KOPT-K1 (cell line): ENCODE measurements around the gene ADGRG1.

Source experiments
- H3K27ac ChIP-seq: fragments of 200-600 bp; sonication (generic); 2 replicates; pipeline ENCODE4 v1.5.1; 2016; ENCODE audit warnings: antibody characterized with exemption, mild to moderate bottlenecking, low read depth, low read length; ENCODE audit not compliant: poor library complexity, severe bottlenecking
- H3K36me3 ChIP-seq: fragments of 200-600 bp; sonication (generic); 2 replicates; pipeline ENCODE4 v1.5.1; 2017; ENCODE audit warnings: antibody characterized with exemption, mild to moderate bottlenecking, low read length, moderate library complexity; ENCODE audit not compliant: insufficient read depth
- H3K9me3 ChIP-seq: fragments of 200-600 bp; sonication (generic); 2 replicates; pipeline ENCODE4 v1.5.1; 2017; ENCODE audit warnings: antibody characterized with exemption, low read length, mild to moderate bottlenecking; ENCODE audit not compliant: insufficient read depth, poor library complexity, severe bottlenecking

The ADGRG1 gene

GRCh38 chr16:57692636-57693035, 64.2 kb downstream of the ADGRG1 start:
- H3K27ac ChIP-seq, result no peak overlapping the region
- no peaks in the 10 kb centered on the region for H3K9me3 ChIP-seq
- no peaks in the 10 kb centered on the region for H3K36me3 ChIP-seq

DNA sequence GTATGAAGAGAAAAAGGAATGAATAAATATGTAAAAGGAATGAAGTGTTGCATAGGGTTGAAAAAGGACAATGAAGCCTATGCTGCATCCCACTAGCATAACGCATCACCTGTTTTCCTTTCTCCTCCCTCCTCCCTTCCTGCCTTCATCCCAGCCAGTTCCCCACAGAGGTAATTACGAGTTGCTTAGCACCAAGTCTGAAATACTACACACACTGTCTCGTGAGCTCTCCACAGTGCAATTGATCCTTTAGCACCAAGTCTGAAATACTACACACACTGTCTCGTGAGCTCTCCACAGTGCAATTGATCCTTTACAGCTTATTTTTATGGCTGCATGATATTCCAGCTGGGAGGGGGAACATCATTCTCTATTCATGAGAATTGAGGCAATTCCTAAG, 65.1 kb downstream of the ADGRG1 start:
- Histone ChIP-seq H3K36me3 (no peaks in the 10 kb centered on the region), H3K27ac (no peak overlapping the region), H3K9me3 (no peaks in the 10 kb centered on the region)

DNA sequence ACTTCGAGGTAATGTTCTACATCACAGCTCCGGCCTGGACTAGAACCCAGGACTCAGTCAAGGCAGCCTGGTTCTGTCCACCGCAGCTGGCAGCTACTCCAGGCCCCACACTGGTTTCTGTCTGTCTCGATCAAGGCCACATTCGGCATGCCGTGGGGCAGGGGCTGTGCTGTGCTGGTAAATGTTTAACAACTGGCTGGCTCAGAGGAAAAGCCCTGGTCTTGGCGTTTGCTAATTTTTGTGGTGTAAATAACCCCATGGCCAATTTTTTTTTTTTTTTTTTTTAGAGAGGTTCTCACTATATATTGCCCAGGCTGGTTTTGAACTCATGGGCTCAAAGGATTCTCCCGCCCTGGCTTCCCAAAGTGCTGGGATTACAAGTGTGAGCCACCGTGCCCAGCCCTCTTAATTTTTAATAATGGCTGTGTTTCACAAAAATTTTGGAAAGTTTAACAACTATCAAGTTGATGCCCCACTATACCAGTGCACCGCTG, 65.8 kb downstream of the ADGRG1 start:
- no peaks in the 10 kb centered on the region for H3K9me3 ChIP-seq
- no peak overlapping the region for H3K27ac ChIP-seq
- no peaks in the 10 kb centered on the region for H3K36me3 ChIP-seq

- H3K27ac ChIP-seq, result peak within 1 kb of the TSS; percentile 52
- H3K36me3 ChIP-seq, result no peaks in the 10 kb centered on the region
- no peaks in the 10 kb centered on the region for H3K9me3 ChIP-seq
Observed at GRCh38 chr16:57694725-57695679, 66.6 kb downstream of the ADGRG1 start, which contains the start of gene DRC7. Gene DRC7 (plus strand): TSS chr16:57694806. CDS start chr16:57697950, 3,144 bp downstream.

GRCh38 chr16:57695680-57696069, 67.2 kb downstream of the ADGRG1 start:
- H3K27ac ChIP-seq, result peak overlapping the region; percentile 52
- H3K36me3 ChIP-seq, result no peaks in the 10 kb centered on the region
- no peaks in the 10 kb centered on the region for H3K9me3 ChIP-seq

GRCh38 chr16:57696240-57696639, 67.8 kb downstream of the ADGRG1 start:
- H3K36me3 ChIP-seq, result no peaks in the 10 kb centered on the region
- no peak overlapping the region for H3K27ac ChIP-seq
- no peaks in the 10 kb centered on the region for H3K9me3 ChIP-seq

GRCh38 chr16:57697896-57698537, 69.6 kb downstream of the ADGRG1 start:
- H3K27ac ChIP-seq, result no peak overlapping the region
- no peaks in the 10 kb centered on the region for H3K9me3 ChIP-seq
- H3K36me3 ChIP-seq, result no peaks in the 10 kb centered on the region

DNA sequence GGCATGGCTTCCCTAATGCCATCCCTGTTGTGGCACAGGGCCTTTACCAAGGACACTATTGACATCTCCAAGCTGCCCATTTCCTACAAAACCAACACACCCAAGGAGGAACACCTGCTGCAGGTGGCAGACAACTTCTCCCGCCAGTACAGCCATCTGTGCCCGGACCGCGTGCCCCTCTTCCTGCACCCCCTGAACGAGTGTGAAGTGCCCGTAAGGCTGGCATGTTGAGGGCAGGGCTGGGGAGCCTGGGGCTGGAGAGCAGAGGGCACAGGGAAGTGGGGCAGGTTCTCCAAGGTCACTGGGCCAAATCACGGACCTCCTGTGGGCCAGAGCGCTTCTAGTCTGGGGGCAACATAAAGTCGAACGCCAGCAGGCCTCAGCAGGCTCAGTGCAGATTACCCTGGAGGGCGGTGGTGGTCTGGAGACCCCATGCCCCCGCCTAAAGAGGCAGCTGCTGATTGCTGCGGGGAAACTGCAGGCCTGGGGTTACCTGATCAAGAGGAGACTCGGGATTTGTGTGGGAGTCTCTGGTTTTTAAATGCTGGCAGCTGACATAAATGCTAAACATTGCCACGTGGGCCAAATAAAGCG, 70.5 kb downstream of the ADGRG1 start:
- Histone ChIP-seq H3K36me3 (no peaks in the 10 kb centered on the region), H3K9me3 (no peaks in the 10 kb centered on the region), H3K27ac (no peak overlapping the region)

- Histone ChIP-seq H3K27ac (no peak overlapping the region), H3K9me3 (no peaks in the 10 kb centered on the region), H3K36me3 (no peaks in the 10 kb centered on the region)
Observed at GRCh38 chr16:57699481-57699880, 71.1 kb downstream of the ADGRG1 start.

DNA sequence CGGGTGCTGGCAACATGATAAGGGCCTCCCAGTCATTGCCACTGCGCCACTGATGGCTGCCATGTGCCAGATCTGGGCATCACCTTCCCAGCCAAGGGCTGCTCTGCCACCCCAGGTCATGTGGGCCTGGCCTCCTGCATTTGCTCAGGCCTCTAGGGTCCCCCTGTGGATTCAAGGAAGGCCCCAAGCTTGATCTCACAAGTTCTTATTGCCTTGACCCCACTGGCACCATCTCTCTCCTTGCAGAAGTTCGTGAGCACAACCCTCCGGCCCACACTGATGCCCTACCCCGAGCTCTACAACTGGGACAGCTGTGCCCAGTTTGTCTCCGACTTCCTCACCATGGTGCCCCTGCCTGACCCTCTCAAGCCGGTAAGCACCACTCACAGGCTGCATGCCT, 71.5 kb downstream of the ADGRG1 start:
- Histone ChIP-seq H3K9me3 (no peaks in the 10 kb centered on the region), H3K27ac (no peak overlapping the region), H3K36me3 (no peaks in the 10 kb centered on the region)

GRCh38 chr16:57700781-57701551, 72.5 kb downstream of the ADGRG1 start:
- H3K9me3 ChIP-seq, result no peaks in the 10 kb centered on the region
- H3K27ac ChIP-seq, result no peak overlapping the region
- no peaks in the 10 kb centered on the region for H3K36me3 ChIP-seq

DNA sequence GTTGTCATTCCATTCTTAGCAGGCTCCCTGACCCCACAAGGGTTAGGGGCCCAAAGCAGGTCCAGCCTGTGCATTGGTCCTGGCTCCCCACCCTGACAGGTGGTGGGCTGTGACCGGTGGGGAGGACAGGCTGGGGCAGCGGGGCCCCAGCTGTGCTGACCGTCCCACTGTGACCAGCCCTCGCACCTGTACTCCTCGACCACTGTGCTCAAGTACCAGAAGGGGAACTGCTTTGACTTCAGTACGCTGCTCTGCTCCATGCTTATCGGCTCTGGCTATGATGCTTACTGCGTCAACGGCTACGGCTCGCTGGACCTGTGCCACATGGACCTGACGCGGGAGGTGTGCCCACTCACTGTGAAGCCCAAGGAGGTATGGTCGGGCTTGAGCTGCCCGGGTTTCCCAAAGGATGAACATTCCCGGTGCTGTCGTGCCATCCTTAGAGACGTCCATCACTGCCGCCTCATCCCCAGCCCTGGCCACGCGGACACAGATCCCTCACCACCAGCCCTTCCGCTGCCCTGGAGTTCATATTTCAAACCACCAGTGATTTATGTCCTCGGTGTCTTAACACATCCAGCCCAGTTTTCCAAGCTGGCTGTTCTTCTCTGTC, 73.4 kb downstream of the ADGRG1 start:
- no peak overlapping the region for H3K27ac ChIP-seq
- H3K9me3 ChIP-seq, result no peaks in the 10 kb centered on the region
- no peaks in the 10 kb centered on the region for H3K36me3 ChIP-seq

DNA sequence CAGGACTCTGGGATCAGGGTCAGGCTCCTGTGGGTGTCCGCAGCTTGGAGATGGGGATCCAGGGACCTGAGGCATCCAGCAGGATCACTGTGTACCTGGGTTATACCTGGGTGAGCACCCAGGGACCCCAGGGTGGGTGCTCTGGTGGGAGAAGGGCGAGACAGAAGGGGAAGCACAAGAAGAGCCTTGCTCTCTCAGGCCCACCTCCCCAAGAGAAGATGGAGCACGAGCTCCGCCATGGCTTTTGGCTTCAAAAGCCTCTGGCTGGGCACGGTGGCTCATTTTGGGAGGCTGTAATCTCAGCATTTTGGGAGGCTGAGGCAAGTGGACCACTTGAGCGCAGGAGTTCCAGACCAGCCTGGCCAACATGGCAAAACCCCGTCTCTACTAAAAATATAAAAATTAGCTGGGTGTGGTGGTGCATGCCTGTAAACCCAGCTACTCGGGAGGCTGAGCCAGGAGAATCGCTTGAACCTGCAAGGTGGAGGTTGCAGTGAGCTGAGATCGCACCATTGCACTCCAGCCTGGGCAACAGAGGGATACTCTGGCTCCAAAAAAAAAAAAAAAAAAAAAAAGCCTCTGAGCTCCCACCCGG, 75.1 kb downstream of the ADGRG1 start:
- Histone ChIP-seq H3K36me3 (no peaks in the 10 kb centered on the region), H3K27ac (no peak overlapping the region), H3K9me3 (no peaks in the 10 kb centered on the region)
